NCI-H187 (cell line): ENCODE data around the gene EML4.
"Not testable (repeated sequence)": the region's sequence is repeated elsewhere in the genome, so short reads cannot be mapped to it uniquely, and the experiment has no call there.

Experiments
- DNase-seq, 2 experiments: peaks; one replicate each; lab custom pipeline; 2025; lab: John Stamatoyannopoulos, UW

Gene EML4, protein sequence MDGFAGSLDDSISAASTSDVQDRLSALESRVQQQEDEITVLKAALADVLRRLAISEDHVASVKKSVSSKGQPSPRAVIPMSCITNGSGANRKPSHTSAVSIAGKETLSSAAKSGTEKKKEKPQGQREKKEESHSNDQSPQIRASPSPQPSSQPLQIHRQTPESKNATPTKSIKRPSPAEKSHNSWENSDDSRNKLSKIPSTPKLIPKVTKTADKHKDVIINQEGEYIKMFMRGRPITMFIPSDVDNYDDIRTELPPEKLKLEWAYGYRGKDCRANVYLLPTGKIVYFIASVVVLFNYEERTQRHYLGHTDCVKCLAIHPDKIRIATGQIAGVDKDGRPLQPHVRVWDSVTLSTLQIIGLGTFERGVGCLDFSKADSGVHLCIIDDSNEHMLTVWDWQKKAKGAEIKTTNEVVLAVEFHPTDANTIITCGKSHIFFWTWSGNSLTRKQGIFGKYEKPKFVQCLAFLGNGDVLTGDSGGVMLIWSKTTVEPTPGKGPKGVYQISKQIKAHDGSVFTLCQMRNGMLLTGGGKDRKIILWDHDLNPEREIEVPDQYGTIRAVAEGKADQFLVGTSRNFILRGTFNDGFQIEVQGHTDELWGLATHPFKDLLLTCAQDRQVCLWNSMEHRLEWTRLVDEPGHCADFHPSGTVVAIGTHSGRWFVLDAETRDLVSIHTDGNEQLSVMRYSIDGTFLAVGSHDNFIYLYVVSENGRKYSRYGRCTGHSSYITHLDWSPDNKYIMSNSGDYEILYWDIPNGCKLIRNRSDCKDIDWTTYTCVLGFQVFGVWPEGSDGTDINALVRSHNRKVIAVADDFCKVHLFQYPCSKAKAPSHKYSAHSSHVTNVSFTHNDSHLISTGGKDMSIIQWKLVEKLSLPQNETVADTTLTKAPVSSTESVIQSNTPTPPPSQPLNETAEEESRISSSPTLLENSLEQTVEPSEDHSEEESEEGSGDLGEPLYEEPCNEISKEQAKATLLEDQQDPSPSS

DNA sequence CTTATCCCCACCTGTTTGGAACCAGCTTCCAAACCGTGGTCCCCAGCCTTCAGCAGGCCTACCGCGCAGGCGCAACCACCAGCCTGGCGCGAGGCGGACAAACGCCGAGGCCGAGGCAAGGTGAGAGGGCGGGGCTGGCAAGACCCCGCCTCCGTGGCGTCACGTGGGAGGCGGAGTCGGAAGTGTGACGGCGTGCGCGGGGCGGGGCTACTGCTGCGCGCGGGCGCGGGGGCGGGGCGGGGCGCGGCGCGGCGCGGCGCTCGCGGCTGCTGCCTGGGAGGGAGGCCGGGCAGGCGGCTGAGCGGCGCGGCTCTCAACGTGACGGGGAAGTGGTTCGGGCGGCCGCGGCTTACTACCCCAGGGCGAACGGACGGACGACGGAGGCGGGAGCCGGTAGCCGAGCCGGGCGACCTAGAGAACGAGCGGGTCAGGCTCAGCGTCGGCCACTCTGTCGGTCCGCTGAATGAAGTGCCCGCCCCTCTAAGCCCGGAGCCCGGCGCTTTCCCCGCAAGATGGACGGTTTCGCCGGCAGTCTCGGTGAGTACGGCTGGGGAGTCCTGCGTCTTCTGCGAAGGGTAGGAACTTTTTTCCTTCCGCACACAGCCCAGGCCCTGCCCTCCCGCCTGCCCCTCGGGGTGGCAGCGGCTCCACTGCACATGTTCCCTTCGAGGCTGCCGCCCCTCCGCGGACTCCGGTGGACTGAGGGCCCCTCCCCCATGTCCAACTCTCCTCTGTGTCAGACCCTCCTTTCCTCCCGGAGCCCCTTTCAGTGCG lies at the start of gene EML4:
Gene EML4, plus strand, starts transcription at position 254 of the 774 bp plus-strand sequence. Its CDS starts 259 bp downstream, at position 513.
- peak; percentile 87 to 94 for DNase-seq

DNA sequence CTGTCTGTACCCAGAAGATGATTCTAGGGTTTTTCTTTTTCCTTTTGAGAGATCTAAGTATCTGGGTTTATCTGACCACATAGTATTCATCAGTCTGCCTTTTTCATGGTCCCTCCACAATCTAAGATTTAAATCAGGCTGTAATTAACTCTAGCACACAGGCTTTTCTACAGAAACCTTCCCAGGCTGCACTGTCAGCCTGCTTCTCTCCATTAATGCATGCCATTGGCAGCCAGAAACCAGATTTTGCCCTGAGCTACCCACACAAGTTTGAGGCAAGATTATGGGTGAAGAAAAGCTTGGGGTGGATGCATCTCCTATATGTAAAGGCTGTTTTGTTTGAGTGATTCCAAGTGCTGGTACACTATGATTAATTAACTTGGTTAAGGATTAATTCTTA lies 45.7 kb upstream of the EML4 start:
- DNase-seq = no peak

DNA sequence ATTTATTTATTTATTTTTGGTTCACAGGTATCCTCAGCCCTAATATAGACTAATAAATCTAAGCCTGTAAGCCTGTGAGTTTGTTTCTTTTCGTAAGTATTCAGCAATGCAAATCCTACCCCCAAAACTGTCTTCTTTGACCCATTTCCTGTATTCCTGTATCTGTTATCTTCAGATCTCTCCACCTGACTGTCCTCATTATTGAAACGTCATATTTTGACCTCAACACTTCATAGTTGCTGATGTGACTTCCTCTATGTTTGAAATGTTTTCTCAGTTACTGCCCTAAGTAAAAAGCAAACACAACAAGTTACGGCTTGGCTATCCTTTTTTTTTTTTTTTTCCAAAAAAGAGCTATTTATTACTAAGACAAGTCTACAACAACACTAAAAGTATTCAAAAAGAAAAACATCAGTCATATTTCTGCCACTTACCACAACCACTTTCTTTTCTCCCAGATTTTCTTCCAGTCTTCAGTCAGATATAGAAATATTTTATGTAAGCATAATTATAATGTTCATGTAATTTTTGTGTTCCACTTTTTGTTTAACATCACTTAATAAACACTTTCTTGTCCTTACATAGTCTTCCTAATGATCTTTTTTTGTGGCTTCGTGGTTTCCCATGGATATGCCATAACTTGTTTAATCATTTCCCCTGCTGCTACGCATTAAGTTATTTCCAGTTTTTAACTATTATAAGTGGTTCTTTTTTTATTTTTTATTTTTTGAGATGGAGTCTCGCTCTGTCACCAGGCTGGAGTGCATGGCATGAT lies 45.0 kb upstream of the EML4 start:
- no peak for DNase-seq

GRCh38 chr2:42125841-42126594 lies 43.1 kb upstream of the EML4 start:
- DNase-seq = no peak

- not testable (repeated sequence) for DNase-seq
These were observed 42.3 kb upstream of the EML4 start for GRCh38 chr2:42126873-42127272.

- DNase-seq = no peak
These were observed 41.4 kb upstream of the EML4 start for GRCh38 chr2:42127425-42128424.

GRCh38 chr2:42128721-42129486 lies 40.2 kb upstream of the EML4 start:
- DNase-seq = no peak

DNA sequence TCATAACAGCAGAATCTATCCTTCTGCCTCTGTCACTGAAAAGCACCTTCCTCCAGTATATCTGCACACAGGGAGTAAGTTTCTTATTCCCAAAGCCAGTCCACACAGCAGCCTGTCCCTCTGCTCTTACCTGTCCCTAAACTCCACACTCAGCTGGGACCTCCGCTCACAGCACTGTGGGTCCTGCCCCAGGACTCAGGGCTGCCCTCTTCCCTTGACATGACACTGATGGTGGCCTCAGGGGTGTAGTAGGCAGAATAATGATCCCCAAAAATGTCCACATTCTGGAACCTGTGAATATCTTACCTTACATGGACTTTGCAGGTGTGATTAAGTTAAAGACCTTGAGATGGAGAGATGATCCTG lies 39.7 kb upstream of the EML4 start:
- DNase-seq = no peak

DNA sequence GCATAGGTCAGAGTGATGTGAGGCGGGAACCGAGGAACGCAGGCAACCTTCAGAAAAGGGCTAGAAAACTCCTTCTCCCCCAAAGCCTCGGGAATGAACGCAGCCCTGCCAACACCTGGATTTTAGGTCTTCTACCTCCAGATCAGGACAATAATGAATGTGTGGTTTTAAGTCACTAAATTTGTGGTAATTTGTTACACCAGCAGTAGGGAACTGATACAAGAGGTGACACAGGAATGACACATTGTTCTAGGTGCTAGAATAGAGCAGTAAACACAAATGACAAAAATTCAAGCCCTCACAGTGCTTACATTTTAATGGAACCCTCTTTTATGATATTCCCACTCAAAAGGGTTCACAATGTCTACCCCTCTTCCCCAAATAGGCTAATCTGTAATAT lies 39.2 kb upstream of the EML4 start:
- no peak for DNase-seq

GRCh38 chr2:42130858-42131257 lies 38.3 kb upstream of the EML4 start:
- DNase-seq = not testable (repeated sequence)

DNA sequence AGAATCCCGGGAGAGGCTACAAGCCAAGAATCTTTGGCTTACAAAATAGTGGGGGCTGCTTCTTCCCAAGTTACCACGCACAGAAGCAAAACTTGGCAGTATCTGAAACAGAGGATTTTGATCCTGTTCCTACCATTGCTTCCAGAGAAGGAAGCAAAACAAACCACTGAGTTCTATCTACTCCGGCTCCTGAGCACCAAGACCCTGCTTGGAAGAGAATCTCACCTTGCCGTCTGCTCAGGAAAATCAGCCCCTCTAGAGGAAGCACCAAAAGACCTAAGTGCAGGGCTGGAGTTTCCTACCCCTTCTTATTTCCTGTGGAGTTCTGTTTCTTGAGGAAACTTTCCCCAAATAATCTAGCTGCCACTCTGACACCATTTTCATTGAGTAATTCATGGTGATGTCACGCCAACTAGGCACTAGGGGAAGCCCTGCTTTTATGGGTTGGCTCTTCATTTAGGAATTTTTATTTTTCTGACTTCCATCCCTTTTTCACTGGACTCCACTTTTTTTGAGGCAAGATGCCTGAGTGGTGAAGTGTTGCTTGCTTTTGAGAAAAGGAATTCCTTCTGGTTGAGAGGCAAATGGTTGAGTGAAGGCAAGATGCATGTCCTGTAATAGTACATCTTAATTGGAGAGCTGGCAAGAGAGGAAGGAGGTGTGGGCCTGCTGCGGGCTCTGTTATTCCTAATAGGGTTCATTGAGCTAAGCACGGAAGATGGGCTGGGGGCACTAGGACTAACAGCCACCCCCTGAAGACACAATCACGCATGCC lies 36.8 kb upstream of the EML4 start:
- no peak for DNase-seq

DNA sequence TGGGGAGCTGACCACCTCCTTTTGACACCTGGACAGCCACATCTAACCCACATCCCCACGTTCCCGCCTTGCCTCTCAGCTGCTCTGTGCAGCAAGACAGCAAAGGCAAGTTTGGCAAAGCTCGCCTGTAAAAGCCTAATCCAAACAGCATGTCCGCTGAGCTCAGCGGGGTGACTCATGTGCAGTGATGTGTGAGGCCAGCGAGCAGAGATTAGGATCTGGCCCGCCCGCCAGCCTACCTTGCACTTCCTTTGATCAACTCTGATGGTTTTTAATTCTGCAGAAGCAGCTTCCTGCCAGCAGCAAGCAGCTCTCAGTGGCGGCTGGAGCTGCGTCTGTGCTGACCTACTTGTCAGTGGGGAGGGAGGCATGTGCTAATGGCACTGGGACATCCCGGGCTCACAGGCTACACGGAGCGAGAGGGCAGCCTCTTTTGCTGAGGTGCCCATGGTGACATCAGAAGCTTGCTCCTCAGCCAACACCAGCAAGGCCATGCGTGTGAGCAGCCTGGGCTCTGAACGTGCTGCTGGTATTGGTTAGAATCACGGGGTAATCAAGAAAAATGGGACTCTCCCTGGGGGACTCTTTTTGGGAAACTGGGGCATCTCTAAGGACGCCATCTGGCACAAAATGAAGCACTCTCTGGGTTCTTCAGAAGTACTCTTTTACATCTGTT lies 36.0 kb upstream of the EML4 start:
- no peak for DNase-seq

DNA sequence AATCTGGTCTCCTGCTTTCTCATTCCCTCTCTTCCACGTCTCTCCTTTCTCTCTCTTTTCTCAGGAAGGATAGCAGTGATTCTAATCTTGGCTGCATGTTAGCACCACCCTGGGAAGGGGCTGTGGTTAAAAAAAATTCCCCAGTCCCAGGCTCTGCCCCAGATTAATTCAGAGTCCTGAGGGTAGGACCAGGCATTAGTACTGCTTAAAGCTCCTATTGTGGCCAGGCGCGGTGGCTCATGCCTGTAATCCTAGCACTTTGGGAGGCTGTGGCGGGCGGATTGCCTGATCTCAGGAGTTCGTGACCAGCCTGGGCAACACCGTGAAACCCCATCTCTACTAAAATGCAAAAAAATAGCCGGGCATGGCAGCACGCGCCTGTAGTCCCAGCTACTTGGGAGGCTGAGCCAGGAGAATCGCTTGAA lies 35.4 kb upstream of the EML4 start:
- no peak for DNase-seq

GRCh38 chr2:42134401-42134932 lies 34.7 kb upstream of the EML4 start:
- not testable (repeated sequence) for DNase-seq

DNA sequence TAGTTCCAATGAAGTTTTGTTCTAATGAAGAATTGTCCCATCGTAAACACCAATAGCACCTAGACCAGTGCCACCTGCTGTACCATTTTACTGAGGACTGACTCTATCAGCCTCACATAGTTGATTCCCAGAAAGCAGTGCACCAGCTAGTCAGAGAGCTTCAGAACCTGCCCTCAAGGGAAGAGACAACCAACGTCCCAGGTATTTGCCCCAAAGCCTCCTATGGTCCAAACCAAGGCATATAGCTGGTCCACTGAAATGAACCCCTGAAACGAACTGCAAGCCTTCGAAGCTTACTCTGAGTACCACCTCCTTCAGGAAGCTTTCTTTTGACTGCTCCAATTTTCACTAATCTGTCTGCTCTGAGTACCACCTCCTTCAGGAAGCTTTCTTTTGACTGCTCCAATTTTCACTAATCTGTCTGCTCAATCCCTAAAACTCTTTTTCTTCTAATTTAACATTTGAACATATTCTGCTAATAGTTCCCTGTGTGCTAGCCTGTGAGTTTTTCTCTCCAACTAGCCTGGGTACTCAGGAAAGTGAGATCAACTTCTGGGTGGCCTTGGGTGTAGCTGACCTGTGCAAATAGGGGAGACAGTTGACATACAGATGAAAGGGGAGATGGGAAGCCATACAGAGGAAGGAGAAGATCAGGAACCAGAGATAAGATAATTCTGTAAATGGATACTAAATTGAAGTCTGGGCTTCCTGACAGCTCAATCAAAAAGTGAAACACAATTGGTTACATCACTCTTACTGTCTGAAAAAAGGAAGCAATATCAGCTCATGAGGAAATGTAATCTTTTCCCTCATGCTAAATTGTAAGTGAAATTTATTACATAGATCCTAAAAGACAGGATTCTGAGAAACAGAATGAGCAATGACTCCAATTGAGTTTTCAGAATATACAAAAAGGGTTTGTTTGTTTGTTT lies 33.5 kb upstream of the EML4 start:
- DNase-seq = no peak

- DNase-seq = no peak
These were observed 32.4 kb upstream of the EML4 start for GRCh38 chr2:42136782-42137124.
